ENCODE data around the gene MAT2B. TPM values are rescaled to one million over a fixed set of nuclear protein-coding genes. Genes with fewer than 3 reads are reported as not detected.

MAT2B gene
- polyA plus RNA-seq, 3 donors = 34.8 to 165 (median 142) TPM

DNA sequence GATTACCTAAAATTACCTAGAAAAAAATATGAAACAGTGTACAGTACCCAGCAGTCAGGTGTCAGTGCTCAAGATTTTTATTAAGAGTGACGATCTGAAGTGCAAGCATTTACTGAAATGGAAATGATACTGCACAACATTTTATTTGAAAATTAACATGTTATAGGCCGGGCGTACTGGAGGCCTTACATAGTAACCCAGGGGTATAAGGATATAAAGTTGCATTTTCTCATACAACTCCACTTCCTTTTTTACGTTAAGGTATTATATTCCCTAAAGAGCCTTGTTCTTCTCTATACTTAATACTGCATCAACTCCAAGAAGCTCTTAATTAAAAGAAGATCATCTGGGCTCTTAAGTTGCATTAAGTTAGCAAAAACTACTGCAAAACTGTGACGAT lies 3.3 kb downstream of the MAT2B start:
- Mint-ChIP-seq H3K9me3 (no peaks in the 10 kb centered on the region), H3K4me3 (peak overlapping the region; percentile 65 to 79), H3K36me3 (peaks cover 17 to 22% of the 10 kb centered on the region in 2 donors), H3K27me3 (ENCODE audit: low read depth in 3 of 3) (peaks cover 0 to 2% (median 0%) of the 10 kb centered on the region in 3 donors), H3K27ac (peak overlapping the region in 6 of 7 donors; percentile 38 to 91 (median 72)), H3K4me1 (peaks cover 47% of the 10 kb centered on the region)
- intact Hi-C loops (cut with micrococcal nuclease) = no loop called here
- peak overlapping the region; percentile 2 for H2AFZ ChIP-seq (ENCODE audit: insufficient read depth, low read depth, low read length, poor library complexity, severe bottlenecking)
- peaks cover 22% of the 10 kb centered on the region in 2 donors for H3K36me3 ChIP-seq (replicated peaks in 1 of 2; ENCODE audit: control insufficient read depth in 1 of 2, insufficient read depth in 2 of 2, low read length in 2 of 2)
- no peaks in the 10 kb centered on the region for H3K27me3 ChIP-seq (ENCODE audit: control insufficient read depth in 2 of 2, insufficient read depth in 2 of 2, low read length in 2 of 2)
- no peak for DNase-seq
- H4K20me1 ChIP-seq (ENCODE audit: insufficient read depth, low read length) = peaks cover 57% of the 10 kb centered on the region
- peaks cover 29 to 46% of the 10 kb centered on the region in 2 donors for H3K4me1 ChIP-seq (ENCODE audit: control insufficient read depth in 1 of 2, insufficient read depth in 2 of 2, low read length in 2 of 2)
- H3K4me3 ChIP-seq (replicated peaks in 1 of 3; ENCODE audit: low read depth in 2 of 3, low read length in 3 of 3) = peak overlapping the region in 1 of 3 experiments; percentile 49
- WGBS (ENCODE audit: insufficient coverage) = no CpG with 5 or more reads among the region's 5 CpGs
- peak overlapping the region; percentile 16 for H3K9ac ChIP-seq (ENCODE audit: insufficient read depth, low read length, poor library complexity, severe bottlenecking)
- H3K27ac ChIP-seq (ENCODE audit: low read depth in 1 of 2, low read length in 2 of 2) = peak overlapping the region in 1 of 2 donors; percentile 96
- TF ChIP-seq, protein P1, sequence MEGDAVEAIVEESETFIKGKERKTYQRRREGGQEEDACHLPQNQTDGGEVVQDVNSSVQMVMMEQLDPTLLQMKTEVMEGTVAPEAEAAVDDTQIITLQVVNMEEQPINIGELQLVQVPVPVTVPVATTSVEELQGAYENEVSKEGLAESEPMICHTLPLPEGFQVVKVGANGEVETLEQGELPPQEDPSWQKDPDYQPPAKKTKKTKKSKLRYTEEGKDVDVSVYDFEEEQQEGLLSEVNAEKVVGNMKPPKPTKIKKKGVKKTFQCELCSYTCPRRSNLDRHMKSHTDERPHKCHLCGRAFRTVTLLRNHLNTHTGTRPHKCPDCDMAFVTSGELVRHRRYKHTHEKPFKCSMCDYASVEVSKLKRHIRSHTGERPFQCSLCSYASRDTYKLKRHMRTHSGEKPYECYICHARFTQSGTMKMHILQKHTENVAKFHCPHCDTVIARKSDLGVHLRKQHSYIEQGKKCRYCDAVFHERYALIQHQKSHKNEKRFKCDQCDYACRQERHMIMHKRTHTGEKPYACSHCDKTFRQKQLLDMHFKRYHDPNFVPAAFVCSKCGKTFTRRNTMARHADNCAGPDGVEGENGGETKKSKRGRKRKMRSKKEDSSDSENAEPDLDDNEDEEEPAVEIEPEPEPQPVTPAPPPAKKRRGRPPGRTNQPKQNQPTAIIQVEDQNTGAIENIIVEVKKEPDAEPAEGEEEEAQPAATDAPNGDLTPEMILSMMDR (IDR thresholded peaks at IDR 0.05) = no peak
- H3K79me2 ChIP-seq (ENCODE audit: insufficient read depth, low read length) = peaks cover 80% of the 10 kb centered on the region
- peak overlapping the region; percentile 43 for H3K4me2 ChIP-seq (replicated peaks; ENCODE audit: extremely low read depth, low read length, poor library complexity, severe bottlenecking)
- no peaks in the 10 kb centered on the region for H3K9me3 ChIP-seq (replicated peaks in 1 of 2; ENCODE audit: control insufficient read depth in 1 of 2, insufficient read depth in 1 of 2, low read length in 2 of 2)

DNA sequence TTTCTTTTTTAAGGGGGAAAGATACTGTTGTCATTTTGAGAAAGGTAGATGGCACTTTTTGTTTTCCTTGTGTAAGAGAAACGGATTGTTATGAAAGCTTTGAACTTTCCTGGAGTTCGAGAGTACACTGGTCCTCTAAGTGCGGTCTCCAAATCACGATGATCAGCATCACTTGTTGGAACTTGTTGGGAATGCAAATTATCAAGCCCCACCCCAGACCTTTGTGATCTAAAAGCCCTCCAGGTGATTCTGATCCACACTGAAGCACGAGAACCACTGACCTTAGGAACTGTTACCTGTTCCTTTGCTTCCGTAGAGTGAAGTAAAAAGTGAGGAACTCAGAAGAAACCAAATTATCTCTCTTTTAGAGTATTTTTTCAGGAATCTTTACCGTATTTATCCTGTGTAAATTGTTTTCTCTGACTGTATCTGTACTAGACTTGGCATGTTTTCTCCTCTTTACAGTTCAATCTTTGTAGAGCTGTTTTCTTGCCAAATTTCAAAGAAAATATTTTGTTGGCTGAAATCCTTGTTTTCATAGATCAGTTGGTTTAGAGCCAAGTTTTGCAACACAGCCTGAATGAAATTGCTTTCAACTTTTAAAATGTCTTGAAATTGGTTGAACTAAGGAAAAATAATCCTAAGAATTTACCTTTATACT lies 4.0 kb downstream of the MAT2B start:
- Histone ChIP-seq H3K4me2 (replicated peaks; ENCODE audit: extremely low read depth, low read length, poor library complexity, severe bottlenecking) (peak overlapping the region; percentile 43), H3K27me3 (ENCODE audit: control insufficient read depth in 2 of 2, insufficient read depth in 2 of 2, low read length in 2 of 2) (no peaks in the 10 kb centered on the region), H4K20me1 (ENCODE audit: insufficient read depth, low read length) (peaks cover 61% of the 10 kb centered on the region), H2AFZ (ENCODE audit: insufficient read depth, low read depth, low read length, poor library complexity, severe bottlenecking) (peak overlapping the region; percentile 2), H3K4me3 (replicated peaks in 1 of 3; ENCODE audit: low read depth in 2 of 3, low read length in 3 of 3) (peak overlapping the region in 2 of 3 experiments; percentile 9 to 49), H3K36me3 (replicated peaks in 1 of 2; ENCODE audit: control insufficient read depth in 1 of 2, insufficient read depth in 2 of 2, low read length in 2 of 2) (peaks cover 28 to 29% of the 10 kb centered on the region in 2 donors), H3K27ac (ENCODE audit: low read depth in 1 of 2, low read length in 2 of 2) (peak overlapping the region in 1 of 2 donors; percentile 96), H3K9ac (ENCODE audit: insufficient read depth, low read length, poor library complexity, severe bottlenecking) (peak overlapping the region; percentile 16), H3K9me3 (replicated peaks in 1 of 2; ENCODE audit: control insufficient read depth in 1 of 2, insufficient read depth in 1 of 2, low read length in 2 of 2) (no peaks in the 10 kb centered on the region), H3K4me1 (ENCODE audit: control insufficient read depth in 1 of 2, insufficient read depth in 2 of 2, low read length in 2 of 2) (peaks cover 25 to 39% of the 10 kb centered on the region in 2 donors), H3K79me2 (ENCODE audit: insufficient read depth, low read length) (peaks cover 80% of the 10 kb centered on the region)
- no peak for DNase-seq
- intact Hi-C loops (cut with micrococcal nuclease) = no loop called here
- TF ChIP-seq, protein P1 (IDR thresholded peaks at IDR 0.05) = no peak
- Mint-ChIP-seq H3K27me3 (ENCODE audit: low read depth in 3 of 3) (no peaks in the 10 kb centered on the region), H3K4me3 (peak overlapping the region; percentile 65 to 79), H3K36me3 (peaks cover 24 to 26% of the 10 kb centered on the region in 2 donors), H3K27ac (peak overlapping the region; percentile 57 to 91 (median 62)), H3K4me1 (peaks cover 40% of the 10 kb centered on the region), H3K9me3 (no peaks in the 10 kb centered on the region)
- no CpG with 5 or more reads among the region's 7 CpGs for WGBS (ENCODE audit: insufficient coverage)
